Spleen (tissue), 11 donors: ENCODE measurements around the gene OPCML. TPM values are rescaled to one million over a fixed set of nuclear protein-coding genes. Genes with fewer than 3 reads are reported as not detected.

Experiments
- DNase-seq: peaks from one replicate; pipeline ENCODE4 v3.0.0-alpha.2; 2020
- H3K27ac ChIP-seq, 8 donors: fragments of 200-600 bp; sonication (generic) in 7 of 8; 1 replicate in 4 of 8; 2 replicates in 4 of 8; pipeline versions ENCODE4 v1.5.0 to v1.8.0; 2016 to 2021; ENCODE audit warnings: inconsistent platforms in 4 of 8, mild to moderate bottlenecking in 4 of 8, moderate library complexity in 1 of 8
- H3K27me3 ChIP-seq, 7 donors: fragments of 200-600 bp; sonication (generic) in 6 of 7; replicated peaks in 1 of 7; 1 replicate in 4 of 7; 2 replicates in 3 of 7; pipeline versions ENCODE4 v1.5.0 to v1.8.0; 2016 to 2021; ENCODE audit warnings: inconsistent platforms in 3 of 7, mild to moderate bottlenecking in 1 of 7
- H3K36me3 ChIP-seq, 6 donors: fragments of 200-600 bp; sonication (generic) in 5 of 6; 1 replicate in 4 of 6; 2 replicates in 2 of 6; pipeline versions ENCODE4 v1.5.0 to v1.8.0; 2016 to 2021; ENCODE audit warnings: inconsistent platforms in 2 of 6
- H3K4me1 ChIP-seq, 6 donors: fragments of 200-600 bp; sonication (generic) in 5 of 6; 1 replicate in 3 of 6; 2 replicates in 3 of 6; pipeline versions ENCODE4 v1.5.0 to v1.8.0; 2016 to 2021; ENCODE audit warnings: inconsistent platforms in 3 of 6
- H3K4me3 ChIP-seq, 8 donors: fragments of 200-600 bp; sonication (generic) in 7 of 8; 1 replicate in 4 of 8; 2 replicates in 4 of 8; pipeline versions ENCODE4 v1.5.0 to v1.8.0; 2016 to 2021; ENCODE audit warnings: inconsistent platforms in 4 of 8, mild to moderate bottlenecking in 4 of 8, moderate library complexity in 2 of 8
- H3K9me3 ChIP-seq, 8 donors: fragments of 200-600 bp; sonication (generic) in 7 of 8; 1 replicate in 4 of 8; 2 replicates in 4 of 8; pipeline versions ENCODE4 v1.5.0 to v1.8.0; 2016 to 2021; ENCODE audit warnings: inconsistent platforms in 4 of 8
- POLR2A ChIP-seq, 3 donors: fragments of 450-650 bp; IDR thresholded peaks; one replicate each; pipeline ENCODE4 v1.5.1; 2017; ENCODE audit warnings: antibody characterized with exemption in 3 of 3, mild to moderate bottlenecking in 1 of 3
- POLR2AphosphoS5 ChIP-seq, 3 donors: sonication (generic); formaldehyde crosslinking; IDR thresholded peaks; one replicate each; pipeline ENCODE4 v1.5.1; 2017; ENCODE audit warnings: antibody characterized with exemption in 3 of 3
- WGBS, 5 donors: extraction: QIAGEN DNeasy Blood & Tissue Kit in 3 of 5; methylation state at CpG; one replicate each; pipeline versions ENCODE4 v1.1.5 to v1.1.7; 2013 to 2018; 5-methylcytosine and 5-hydroxymethylcytosine counted together
- intact Hi-C: fragments of 100-400 bp; cut with DNase I; formaldehyde crosslinking; loops from one replicate; pipeline ENCODE4 v1.15.0; 2023; ENCODE audit warnings: low total_unique reads
- polyA plus RNA-seq, 3 donors: library from polyadenylated mRNA; stranded (reverse); fragments of 200-250 nt; gene quantifications; one replicate each; pipeline ENCODE4 v1.2.1, GENCODE V29; 2013
- total RNA-seq, 7 donors: library from RNA; depleted of rRNA in 3 of 7; stranded (reverse); fragments of >200 nt in 3 of 7; fragmentation: NEBNext Ultra II Directional in 4 of 7; extraction: Animal tissue kit (Norgen Biotek cat#: 25700) in 4 of 7; gene quantifications; one replicate each; pipeline versions ENCODE4 v1.1.0 to v1.2.1, GENCODE V29; 2016 to 2021
- TF ChIP-seq, protein P1 (sequence below), 11 experiments: fragments of 200-600 bp in 7 of 11; fragments of 450-650 bp in 4 of 11; sonication (generic) in 4 of 11; IDR thresholded peaks in 8 of 11; conservative IDR thresholded peaks in 3 of 11; 1 replicate in 7 of 11; 2 replicates in 4 of 11; pipeline versions ENCODE4 v1.4.0 to v1.8.0; 2016 to 2021; ENCODE audit warnings: antibody characterized with exemption in 11 of 11, inconsistent platforms in 4 of 11, mild to moderate bottlenecking in 1 of 11
- donor health status: healthy with polysubstance abuse.
- donor health status: DM: no; HTN: no; CAD: no; lungs with moderate emphysema.
- donor health status: DM: no; HTN: no; CAD: no.
- donor health status: Bipolar disorder and iron deficiency.
- donor health status: healthy.
- donor health status: DM: no; HTN: no; CAD: no.
- donor health status: DM: yes; HTN: yes; CAD: no.

OPCML gene
- total and polyA plus RNA-seq, 10 donors: 0.09 to 10.7 (median 3.1) TPM

DNA sequence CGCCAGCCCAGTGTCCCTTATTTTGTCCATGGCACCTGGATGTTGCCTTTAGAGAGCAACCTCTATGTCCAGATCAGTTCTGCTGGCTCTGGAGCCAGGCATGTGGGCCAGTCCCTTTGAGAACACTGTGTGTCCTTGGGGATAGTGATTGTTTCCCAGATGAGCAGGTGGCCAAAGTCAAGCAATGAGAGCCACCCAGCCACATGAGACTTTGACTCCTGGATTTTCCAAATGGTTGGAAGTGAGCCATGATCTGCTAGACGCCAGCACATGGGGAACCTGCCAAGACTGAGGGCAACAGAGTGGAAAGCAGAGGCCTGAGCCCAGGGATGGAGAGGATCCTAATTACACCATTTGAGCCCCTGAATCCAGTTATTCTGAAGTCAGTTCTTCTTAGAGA lies 479.8 kb downstream of the OPCML start:
- no peaks in the 10 kb centered on the region for H3K36me3 ChIP-seq
- WGBS, 5 donors: 69 to 90% (median 75%) methylated on average over 2 of the region's 2 CpGs
- no peaks in the 10 kb centered on the region for H3K4me1 ChIP-seq
- peaks cover 0 to 13% (median 0%) of the 10 kb centered on the region in 7 donors for H3K27me3 ChIP-seq
- no peak overlapping the region for H3K27ac ChIP-seq
- no peak for TF ChIP-seq POLR2A (IDR thresholded peaks at IDR 0.05)
- no peak for DNase-seq
- no peaks in the 10 kb centered on the region for H3K9me3 ChIP-seq
- intact Hi-C loops: no loop called here
- H3K4me3 ChIP-seq: no peak overlapping the region

DNA sequence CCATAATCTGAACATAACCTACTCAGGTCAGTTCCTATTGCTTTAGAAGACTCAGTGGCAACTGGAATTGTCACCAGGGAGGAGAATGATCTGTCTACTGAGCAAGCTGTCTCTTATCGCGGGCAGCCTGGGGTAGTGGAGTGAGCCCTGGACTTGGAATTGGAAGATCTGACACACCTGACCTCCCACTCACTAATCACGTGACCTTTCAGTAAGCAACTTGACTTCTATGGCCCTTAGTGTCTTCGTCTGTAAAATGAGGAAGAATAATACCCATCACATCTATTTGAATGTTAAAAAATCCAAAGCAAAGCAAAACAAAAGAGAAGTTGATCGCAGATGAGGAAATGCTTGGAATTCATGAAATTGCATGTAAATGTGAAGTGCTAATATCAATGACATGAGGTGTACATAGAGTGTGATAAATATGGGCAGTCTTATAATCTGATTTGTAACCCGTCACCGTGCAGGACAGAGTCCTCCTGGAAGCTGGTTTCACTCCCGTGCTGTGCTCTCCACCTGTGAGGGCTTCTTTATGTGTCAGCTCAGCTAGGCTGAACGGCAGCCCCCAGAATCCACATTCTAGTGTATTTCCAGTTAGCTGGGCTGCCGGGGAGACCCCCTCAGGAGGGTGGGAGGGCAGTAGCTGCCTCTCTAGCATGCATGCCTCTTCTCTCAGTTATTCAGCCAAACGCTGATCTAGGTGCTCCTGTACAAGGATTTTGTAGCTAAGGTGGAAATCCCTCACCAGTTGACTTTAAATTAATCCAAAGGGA lies 482.9 kb downstream of the OPCML start:
- H3K4me1 ChIP-seq: no peaks in the 10 kb centered on the region
- 57 to 69% (median 66%) methylated on average over 11 of the region's 11 CpGs for WGBS, 5 donors
- H3K9me3 ChIP-seq: no peaks in the 10 kb centered on the region
- intact Hi-C loops: no loop called here
- no peak for TF ChIP-seq POLR2AphosphoS5 (IDR thresholded peaks at IDR 0.05)
- TF ChIP-seq, protein P1, sequence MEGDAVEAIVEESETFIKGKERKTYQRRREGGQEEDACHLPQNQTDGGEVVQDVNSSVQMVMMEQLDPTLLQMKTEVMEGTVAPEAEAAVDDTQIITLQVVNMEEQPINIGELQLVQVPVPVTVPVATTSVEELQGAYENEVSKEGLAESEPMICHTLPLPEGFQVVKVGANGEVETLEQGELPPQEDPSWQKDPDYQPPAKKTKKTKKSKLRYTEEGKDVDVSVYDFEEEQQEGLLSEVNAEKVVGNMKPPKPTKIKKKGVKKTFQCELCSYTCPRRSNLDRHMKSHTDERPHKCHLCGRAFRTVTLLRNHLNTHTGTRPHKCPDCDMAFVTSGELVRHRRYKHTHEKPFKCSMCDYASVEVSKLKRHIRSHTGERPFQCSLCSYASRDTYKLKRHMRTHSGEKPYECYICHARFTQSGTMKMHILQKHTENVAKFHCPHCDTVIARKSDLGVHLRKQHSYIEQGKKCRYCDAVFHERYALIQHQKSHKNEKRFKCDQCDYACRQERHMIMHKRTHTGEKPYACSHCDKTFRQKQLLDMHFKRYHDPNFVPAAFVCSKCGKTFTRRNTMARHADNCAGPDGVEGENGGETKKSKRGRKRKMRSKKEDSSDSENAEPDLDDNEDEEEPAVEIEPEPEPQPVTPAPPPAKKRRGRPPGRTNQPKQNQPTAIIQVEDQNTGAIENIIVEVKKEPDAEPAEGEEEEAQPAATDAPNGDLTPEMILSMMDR (IDR thresholded peaks at IDR 0.05 in 8 of 11, conservative IDR thresholded peaks at IDR 0.05 in 3 of 11): no peak
- TF ChIP-seq POLR2A (IDR thresholded peaks at IDR 0.05): no peak
- no peaks in the 10 kb centered on the region for H3K36me3 ChIP-seq
- H3K4me3 ChIP-seq: no peak overlapping the region
- no peak overlapping the region for H3K27ac ChIP-seq
- no peak for DNase-seq
- H3K27me3 ChIP-seq: peaks cover 0 to 37% (median 0%) of the 10 kb centered on the region in 7 donors

DNA sequence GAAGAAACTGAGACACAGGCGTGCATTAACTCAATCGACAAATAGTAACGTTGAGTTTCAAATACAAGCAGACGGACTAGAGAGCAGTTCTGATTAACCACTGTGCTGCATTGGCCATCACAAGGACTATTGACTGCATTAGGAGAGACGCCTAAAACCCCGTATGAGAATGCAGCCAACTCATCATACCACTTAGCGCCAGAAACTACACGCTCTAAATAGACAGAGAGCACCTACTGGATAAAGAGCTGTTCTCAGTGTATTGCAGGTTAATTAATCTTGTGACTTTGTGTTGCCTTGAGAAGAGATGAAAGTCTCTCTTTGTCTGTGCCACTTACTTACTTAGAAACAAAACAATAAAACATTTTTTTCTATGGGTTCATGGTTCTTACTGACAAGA lies 484.0 kb downstream of the OPCML start:
- peaks cover 0 to 42% (median 0%) of the 10 kb centered on the region in 7 donors for H3K27me3 ChIP-seq
- intact Hi-C loops: no loop called here

DNA sequence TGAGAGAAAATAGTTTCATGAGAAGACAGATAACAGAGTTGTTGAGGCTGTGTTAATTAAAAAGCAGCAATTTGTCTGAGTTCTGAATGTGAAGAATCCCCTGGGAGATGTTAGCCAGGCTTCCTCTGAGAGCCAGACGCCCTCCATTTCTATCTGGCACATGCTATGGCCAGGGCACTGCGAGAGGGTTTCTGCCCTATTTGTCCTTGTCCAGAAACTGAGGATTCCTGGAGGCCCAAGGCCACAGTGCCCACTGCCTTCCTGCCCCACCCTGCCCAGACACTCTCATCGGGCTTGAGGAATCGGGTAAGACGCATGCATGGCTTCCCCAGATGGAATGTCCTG lies 484.6 kb downstream of the OPCML start:
- intact Hi-C loops: no loop called here
- no peaks in the 10 kb centered on the region for H3K9me3 ChIP-seq

More for the DNA sequence above, 484.0 kb downstream of the OPCML start:
- Histone ChIP-seq H3K36me3 (no peaks in the 10 kb centered on the region), H3K27ac (no peak overlapping the region), H3K4me3 (no peak overlapping the region), H3K9me3 (no peaks in the 10 kb centered on the region), H3K4me1 (no peaks in the 10 kb centered on the region)
- TF ChIP-seq POLR2A (IDR thresholded peaks at IDR 0.05): no peak
- TF ChIP-seq, protein P1 (IDR thresholded peaks at IDR 0.05 in 8 of 11, conservative IDR thresholded peaks at IDR 0.05 in 3 of 11): no peak
- TF ChIP-seq POLR2AphosphoS5 (IDR thresholded peaks at IDR 0.05): no peak
- DNase-seq: no peak
- WGBS, 5 donors: 84 to 94% (median 90%) methylated on average over 8 of the region's 8 CpGs

More for the DNA sequence above, 484.6 kb downstream of the OPCML start:
- H3K36me3 ChIP-seq: no peaks in the 10 kb centered on the region
- no peaks in the 10 kb centered on the region for H3K4me1 ChIP-seq
- DNase-seq: no peak
- WGBS, 5 donors: 36 to 55% (median 50%) methylated on average over 5 of the region's 5 CpGs
- TF ChIP-seq, protein P1 (IDR thresholded peaks at IDR 0.05 in 8 of 11, conservative IDR thresholded peaks at IDR 0.05 in 3 of 11): no peak
- TF ChIP-seq POLR2AphosphoS5 (IDR thresholded peaks at IDR 0.05) (no peak), POLR2A (IDR thresholded peaks at IDR 0.05) (no peak)
- H3K27ac ChIP-seq: no peak overlapping the region
- no peak overlapping the region for H3K4me3 ChIP-seq
- peaks cover 0 to 46% (median 0%) of the 10 kb centered on the region in 7 donors for H3K27me3 ChIP-seq
